IPS-11a (cell line): ENCODE data around the gene DENND2D.
"Not testable (repeated sequence)": the region's sequence is repeated elsewhere in the genome, so short reads cannot be mapped to it uniquely, and the experiment has no call there.

Experiments used
- H3K4me3 ChIP-seq: one replicate; pipeline ENCODE4 v1.5.1; 2013; ENCODE audit warnings: low read depth, low read length, control low read depth

The DENND2D gene

DNA sequence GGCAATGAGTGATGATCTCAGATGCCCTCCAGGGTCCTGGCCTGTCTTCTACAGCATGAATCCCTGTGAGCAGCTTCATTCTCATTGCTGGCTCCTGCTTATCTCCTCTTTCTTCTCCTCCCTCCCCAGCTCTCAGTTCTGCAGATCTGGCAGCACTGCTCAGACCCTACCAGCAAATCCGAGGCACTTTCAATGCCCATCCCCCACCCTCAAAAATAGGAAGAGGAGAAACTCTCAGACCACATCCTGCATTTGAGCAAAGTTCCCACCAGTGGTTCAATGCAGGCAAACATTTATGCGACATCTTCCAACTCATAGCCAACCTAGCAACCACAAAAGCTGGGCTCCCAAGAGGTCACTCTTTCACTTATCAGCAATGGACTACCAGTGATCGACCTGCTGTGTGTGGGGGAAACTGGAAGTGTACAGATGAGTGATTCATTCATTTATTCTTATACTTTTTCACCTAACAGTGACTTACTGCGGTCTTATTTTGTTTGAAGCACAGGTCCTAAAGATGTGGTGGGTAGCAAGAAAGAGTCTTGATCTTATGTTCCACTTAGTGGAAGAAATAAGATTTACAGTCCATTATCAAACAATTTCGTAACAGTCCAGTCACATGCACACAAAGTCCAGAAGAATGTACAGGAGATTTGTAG is 21.3 kb upstream of the DENND2D start:
- H3K4me3 ChIP-seq = no peak overlapping the region

DNA sequence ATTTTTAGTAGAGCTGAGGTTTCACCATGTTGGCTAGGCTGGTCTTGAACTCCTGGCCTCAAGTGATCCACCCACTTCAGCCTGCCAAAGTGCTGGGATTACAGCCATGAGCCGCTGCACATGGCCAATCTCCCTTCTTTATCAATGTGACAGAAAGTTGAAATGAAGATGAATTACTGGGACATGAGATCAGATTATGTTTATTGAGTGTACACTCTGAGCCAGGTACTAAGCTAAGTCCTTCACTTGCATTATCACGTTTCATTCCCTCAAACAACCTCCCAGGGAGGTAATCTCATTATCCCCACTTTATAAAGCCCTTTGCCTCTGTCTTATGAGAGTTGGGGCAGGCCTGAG is 20.8 kb upstream of the DENND2D start:
- H3K4me3 ChIP-seq = no peak overlapping the region

DNA sequence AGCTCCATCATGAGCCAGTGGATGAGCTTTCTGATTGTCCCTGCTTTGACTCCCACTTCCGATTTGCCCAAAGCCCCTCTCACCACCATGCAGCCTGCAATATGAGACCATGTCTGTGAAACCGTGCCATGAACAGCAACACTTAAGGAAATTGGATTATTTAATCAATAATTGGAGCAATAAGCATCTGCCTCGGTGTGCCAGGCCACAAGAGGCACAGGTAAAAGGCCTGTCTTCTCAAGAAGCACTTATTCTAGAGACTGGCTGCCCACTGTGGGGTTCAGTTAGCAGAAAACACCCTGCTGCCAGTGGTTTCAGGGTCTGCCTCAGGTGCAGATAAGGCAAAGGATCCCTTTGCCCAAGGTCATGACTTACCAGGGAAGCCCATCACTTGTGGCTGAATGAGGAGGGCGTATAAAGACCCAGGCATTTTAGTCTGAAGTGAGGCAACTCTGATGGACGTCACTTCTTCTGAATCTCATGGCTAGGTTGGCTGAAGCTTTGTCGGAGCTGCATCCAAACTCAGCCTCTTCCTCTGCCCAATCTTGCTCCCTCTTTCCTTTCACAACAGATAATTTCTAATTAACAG is 19.9 kb upstream of the DENND2D start:
- no peak overlapping the region for H3K4me3 ChIP-seq

DNA sequence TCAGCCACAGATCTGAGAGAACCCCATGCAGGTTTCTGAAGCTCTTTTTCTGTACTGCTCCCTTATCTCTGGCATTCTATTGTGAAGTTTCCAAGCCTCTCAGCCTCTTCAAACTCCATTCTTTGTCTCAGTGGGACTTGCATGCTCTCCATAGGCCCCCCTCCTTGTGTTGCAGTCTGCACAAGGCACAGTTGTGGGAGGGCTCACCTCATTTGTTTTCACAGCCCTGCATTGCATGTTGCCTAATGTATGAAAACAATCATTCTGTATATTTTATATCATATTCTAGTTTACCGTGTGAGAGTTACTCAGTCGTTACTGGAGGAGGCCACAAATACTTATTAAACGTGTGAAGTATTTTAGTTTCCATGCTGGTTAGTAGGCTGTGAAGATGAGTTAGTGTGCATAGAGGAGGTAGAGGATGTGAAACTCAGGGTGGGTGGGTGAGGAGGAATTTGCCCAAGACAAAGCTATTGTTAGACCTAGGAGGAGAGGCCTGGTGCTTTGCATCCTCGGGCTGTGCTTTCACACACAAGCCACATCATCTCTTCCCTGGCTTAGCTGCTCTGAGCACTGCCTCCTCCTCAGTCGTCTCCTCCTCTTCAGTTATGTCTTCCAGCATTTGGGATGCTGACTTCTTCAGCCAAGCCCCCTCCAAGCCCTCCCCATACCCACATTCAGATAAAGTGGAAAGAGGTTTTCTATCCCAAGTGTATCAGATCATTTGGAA is 19.3 kb upstream of the DENND2D start:
- no peak overlapping the region for H3K4me3 ChIP-seq

DNA sequence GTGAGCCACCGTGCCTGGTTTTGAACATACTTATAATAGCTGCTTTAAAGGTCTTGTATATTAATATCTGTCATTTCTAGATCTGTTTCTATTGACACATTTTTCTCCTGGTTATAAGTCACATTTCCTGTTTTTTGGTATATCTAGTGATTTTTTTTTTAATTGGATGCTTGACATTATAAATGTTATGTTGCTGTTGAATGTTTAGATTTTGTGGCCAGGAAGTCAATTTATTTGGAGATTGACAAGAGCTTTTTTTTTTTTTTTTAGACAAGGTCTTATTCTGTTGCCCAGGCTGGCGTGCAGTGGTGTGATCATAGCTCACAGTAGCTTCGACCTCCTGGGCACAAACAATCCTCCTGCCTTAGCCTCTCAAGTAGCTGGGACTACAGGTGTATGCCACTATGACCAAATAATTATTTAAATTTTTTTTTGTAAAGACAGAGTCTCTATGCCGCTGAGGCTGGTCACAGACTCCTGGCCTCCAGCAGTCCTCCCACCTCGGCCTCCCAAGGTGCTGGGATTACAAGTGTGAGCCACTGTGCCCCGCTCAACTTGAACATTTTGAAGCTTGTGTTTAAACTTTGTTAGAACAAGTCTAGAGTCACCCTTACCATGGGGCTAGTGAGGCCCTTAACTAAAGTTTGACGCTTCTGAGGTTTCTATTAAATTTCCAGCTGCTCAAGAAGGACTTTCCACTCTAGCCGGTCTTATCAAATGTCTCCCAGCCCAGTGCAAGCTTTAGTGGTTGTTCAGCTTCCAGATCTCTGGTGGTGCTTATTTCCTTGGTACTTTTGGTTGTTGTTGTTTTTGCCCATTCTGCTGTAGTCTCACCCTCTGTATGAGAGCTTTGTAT is 18.5 kb upstream of the DENND2D start:
- no peak overlapping the region for H3K4me3 ChIP-seq

DNA sequence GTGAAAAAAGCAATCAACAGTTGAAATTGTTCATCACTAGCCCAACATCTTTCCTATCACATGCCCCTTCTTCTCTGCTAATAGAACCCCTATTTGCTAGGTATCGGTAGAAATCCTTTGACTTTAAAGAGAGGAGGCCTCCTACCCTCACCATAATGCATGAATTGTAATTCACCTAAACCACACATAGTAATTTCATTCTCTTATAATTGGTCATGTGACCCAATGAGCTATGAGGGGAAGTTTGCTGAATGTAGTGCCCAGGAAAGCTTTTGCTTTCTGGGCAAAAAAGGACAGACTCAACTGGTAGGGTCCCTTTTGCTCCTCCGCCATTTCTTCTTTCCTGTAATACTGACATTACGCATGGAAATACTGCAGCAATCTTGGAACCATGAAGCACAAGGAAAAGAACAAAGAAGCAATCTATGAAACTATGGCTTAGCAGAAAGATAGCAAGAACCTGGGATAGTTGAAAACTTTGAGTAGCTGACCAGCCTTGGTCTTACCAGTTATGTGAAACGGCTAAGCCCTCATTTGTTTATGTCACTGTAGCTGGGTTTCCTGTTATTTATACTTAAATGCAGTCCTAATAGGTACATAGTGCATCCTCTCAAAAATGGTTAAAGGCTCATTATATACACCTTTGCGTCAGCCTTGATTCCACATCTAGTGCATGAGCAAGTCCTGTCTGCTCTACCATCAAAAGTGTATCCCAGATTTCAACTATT is 16.9 kb upstream of the DENND2D start:
- no peak overlapping the region for H3K4me3 ChIP-seq

DNA sequence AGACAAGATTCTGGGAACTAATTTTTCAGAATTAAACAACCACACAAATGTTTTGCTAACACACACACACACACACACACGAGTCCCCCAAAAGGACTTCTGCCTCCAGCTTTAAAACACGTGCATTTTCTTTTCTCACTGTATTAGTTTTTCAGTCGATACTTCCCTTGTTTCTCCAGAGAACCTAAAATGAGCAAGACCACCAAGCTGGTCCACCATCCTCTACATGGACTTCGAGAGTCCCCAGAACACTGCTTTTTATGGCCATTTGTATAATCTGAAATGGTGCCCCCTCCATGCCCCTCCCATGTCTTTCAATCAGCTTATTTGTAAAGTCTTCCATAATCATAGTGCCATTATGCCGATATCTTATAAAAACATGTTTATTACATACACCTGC is 16.3 kb upstream of the DENND2D start:
- H3K4me3 ChIP-seq = no peak overlapping the region

DNA sequence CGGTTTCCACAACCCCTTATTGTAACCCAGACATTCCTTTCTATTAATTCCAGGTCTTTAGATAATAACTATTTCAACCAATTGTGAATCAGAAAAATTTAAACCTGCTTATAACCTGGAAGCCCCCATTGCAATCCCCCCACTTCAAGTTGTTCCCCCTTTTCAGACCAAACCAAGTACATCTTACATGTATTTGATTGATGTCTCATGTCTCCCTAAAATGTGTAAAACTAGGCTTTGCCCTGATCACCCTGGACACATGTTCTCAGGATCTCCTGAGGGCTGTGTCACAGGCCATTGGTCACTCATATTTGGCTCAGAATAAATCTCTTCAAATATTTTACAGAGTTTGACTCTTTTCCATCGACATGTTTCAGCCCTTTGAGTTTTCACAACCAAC is 14.8 kb upstream of the DENND2D start:
- H3K4me3 ChIP-seq = not testable (repeated sequence)

DNA sequence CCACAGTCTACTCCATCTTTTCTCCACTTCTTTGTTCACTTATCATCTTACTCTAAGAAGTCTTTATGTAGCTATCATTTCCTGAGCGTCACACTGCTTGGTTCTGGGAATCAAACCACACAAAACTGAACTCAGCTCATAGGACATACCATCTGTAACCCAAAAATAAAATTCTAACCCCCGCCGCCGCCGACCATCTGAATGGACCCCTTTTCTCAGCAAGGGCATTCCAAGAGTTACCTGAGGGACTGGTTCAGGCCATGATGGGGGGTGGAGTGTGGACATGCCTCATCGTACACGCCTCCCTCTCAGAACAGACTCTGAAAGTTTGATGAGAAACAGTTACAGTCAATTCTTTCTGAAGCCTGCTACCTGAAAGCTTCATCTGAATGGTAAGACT is 14.4 kb upstream of the DENND2D start:
- H3K4me3 ChIP-seq = no peak overlapping the region

DNA sequence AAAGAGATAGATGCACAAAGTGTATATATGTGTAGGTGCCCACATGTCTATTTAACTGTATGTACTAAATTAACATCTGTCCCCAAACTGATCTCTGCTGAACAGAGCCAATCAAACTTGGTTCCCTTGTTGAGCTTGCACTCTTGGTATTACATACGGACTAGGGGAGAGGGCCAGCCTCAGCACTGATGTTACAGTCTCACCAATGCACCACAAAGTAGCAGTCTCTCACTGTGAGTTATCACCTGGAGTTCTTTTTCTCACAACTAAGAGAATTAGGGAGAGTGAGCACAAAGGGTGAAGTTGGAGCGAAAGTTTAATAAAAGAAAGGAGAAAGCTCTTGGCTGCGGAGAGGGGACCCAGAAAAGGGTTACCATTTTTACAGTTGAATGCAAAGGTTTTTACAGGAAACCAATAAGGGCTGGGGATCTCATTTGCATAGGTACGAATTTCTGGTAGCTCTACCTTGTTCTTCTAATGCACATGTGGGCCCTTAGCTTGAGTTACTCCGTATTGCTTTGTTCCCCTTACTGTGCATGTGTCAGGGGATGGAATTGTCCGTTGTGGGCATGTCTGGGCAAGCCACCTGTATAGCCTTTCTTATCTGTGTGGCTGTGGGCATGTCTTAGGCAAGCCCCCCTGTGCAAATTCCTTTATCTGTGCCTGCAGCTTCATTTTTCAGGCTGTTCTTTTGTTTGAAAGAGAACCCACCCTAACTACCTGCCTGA is 13.8 kb upstream of the DENND2D start:
- H3K4me3 ChIP-seq = no peak overlapping the region

DNA sequence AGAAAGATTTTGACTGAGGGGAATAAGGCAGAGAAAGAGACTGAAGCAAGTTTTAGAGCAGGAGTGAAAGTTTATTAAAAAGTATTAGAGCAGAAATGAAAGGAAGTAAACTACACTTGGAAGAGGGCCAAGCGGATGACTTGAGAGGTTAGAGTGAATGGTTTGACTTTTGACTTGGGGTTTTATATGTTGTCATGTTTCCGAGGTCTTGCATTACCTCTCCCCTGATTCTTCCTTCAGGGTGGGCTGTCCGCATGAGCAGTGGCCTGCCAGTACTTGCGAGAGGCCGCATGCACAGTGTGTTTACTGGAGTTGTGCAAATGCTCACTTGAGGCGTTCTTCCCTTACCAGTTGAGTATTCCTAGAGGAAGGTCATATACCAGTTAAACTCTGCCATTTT is 13.0 kb upstream of the DENND2D start:
- no peak overlapping the region for H3K4me3 ChIP-seq

DNA sequence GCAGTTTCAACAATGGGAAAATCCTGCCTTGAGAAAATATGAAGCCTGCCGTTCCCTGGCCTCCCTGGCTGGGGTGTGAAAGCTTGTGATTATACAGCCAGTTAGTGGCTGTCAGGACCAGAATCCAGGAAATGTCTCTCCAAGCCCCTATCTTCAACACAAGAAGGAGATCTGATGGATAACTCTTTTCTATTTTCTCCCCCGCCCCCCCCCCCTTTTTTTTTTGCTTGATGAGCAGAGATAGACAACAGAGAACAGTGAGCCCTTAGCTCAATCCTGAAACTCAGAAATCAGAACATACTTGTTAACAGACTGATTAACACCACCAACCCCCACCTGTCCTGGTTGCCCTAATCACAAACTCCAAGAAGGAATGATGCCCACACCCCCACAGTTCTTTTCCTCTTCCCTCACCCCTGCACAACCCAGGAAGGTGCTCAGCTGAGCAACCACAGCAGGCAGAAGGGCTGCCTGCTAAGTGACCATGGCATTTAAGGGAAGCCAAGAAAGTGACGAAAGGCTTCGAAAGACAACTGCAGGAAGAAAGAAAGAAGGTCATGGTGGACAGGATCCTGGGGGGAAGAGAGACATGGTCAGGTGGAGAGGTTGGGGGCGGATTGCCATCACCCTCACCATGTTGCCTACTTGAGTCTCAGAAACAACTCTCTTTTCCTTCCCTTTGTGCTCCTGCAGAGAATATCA is 12.3 kb upstream of the DENND2D start:
- no peak overlapping the region for H3K4me3 ChIP-seq

DNA sequence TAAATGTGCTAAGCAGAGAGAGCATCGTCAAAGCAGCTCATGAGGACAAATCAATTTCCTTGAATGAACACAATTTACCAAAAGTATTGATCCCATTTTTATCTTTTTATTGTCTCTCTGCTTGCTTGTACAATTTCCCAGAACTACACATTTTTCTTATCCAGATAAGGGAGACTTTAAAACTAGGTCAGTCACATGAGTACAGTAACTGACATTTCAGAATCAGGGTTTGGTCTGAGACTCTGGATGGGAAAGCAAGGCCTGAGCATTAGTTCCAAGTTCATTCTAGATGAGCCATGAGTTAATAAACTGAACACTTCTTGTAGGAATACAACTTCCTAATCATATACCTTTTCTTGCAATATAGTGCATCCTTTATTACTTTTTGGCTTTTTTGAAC is 11.5 kb upstream of the DENND2D start:
- no peak overlapping the region for H3K4me3 ChIP-seq

DNA sequence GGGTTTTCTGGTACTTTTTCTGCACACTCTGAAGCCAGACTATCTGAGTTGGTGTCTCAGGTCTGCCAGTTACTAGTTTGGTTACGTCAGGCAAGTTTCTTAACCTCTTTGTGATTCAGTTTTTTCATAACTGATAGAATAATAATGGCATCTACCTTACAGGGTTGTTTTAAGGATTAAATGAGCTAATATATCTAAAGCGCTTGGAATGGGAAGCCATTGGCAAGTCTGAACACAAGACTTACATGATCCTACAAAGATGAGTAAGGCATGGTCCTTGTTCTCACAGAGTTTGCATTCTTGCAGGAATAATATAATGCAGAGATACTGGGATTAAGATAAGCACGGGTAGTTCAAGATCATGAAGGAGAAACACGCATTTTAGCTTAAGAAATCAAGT is 9.2 kb upstream of the DENND2D start:
- H3K4me3 ChIP-seq = no peak overlapping the region

DNA sequence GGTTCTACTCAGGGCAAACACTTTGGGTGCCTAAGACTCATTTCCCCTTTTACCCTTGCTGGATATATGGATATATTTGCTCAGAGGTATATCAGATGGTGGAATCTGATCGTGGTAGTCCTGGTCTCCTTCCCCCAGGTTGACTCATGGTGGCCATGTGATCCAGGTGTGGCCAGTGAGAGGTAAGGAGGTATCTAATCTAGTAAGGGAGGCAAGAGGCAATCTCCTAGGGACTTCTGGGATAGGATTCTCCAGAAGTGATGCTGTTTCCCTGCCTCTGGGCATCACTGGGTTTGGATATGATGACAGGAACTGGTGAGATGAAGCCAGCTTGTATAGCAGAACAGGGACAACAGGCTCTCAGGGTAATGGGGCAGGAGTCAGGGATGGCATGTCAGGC is 8.5 kb upstream of the DENND2D start:
- no peak overlapping the region for H3K4me3 ChIP-seq

DNA sequence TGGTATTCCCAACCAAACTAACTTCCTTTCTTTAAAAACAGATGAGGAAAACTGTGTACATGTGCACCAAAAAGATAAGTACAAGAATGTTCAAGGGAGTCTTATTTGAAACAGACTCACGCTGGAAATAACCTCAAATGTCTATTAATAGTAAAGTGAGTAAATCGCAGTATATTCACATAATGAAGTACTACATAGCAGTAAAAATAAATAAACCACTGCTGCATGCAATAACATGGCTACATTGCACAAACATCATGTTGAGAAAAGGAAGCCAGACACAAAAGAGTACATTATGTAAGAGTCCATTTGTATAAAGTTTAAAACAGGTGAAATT is 5.2 kb upstream of the DENND2D start:
- no peak overlapping the region for H3K4me3 ChIP-seq

DNA sequence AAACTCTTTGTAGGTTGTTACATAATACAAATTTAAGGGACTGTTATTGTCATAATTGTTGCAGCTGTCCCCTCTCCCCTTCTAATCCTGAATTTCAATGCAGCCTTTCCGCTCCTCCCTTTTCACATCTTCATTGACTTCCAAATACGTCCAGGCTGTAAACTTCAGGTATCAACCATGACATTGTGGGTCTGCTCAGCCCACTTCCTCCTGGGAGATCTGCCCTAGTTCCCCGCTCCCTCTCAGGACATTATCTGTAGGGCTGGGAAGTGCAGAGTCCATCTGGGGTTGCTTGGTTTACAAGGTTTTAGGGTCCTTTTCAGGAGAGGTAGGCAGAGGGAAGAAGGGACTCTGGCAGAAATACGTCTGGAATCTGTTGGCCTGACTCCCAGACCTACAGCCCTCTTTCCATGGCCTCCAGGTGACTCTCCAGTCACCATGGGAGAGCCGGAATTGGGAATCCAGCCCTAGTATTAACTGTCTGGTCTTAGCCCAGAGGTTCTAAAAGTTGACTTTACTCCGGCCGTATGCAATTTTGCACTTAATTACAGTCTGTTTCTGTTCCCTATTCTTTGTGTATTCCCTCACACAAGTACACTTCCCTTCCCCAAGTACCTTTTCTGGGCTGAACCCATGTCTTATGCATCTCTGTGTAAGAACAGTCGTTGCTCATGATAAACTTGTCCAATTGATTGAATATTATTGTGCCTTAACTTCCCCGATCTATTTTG is 4.7 kb upstream of the DENND2D start:
- no peak overlapping the region for H3K4me3 ChIP-seq

DNA sequence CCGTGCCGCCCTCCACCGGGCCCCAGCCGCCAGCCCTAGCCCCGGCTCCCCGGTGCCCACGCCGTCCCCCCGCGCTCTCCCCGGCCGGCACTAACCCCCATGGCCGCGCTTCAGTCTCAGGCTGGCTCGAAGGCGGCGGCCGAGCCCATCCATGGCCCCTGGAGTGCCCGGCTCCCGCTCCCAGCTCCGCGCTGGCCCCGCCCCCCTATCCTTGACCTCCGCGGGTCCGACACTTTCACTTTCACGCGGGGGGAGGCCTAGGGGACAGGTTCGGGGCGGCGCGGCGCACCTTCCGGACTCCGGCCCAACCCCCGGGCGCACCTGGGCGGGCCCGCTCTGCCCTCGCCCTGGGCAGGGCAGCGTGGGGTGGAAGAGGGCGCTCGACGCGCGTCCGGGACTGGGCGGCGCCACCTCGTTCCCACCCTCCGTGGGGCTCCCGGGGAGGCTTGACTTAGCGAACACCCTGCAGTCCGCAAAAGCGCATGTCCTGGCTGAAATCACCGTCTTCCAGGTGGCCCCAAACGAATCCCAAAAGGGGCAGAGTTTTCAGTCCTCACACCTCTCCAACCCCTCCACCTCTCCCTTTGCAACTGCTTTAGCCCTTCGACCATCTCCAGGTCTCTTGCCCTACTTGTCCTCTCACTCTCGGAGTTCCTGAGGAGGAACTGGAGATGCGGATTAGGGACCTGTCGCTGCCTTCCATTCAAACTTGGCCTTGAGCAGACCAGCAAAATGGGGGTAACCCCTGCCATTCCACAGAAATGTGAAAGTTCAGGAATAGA is 3.9 kb upstream of the DENND2D start:
- no peak overlapping the region for H3K4me3 ChIP-seq
